Panc1 (cell line): Measurements from ENCODE around the gene NUDT3.

Source experiments
- CTCF ChIP-seq: fragments of 450-650 bp; IDR thresholded peaks from 2 replicates; pipeline ENCODE4 v1.5.1; 2017; ENCODE audit warnings: mild to moderate bottlenecking
- POLR2AphosphoS5 ChIP-seq: IDR thresholded peaks from 2 replicates; pipeline ENCODE4 v1.6.1; 2012; ENCODE audit warnings: mild to moderate bottlenecking, low read depth, low read length, moderate library complexity
- REST ChIP-seq, 2 experiments: IDR thresholded peaks; 2 replicates each; pipeline ENCODE4 v1.6.1; 2011 to 2012; ENCODE audit warnings: low read depth in 2 of 2, control low read depth in 1 of 2, low read length in 1 of 2, mild to moderate bottlenecking in 1 of 2, moderate library complexity in 1 of 2; ENCODE audit not compliant: insufficient read depth in 1 of 2
- SIN3A ChIP-seq: IDR thresholded peaks from 2 replicates; pipeline ENCODE4 v1.6.1; 2012; ENCODE audit warnings: low read depth, mild to moderate bottlenecking, low read length, moderate library complexity, borderline replicate concordance; ENCODE audit not compliant: insufficient read depth
- TCF7L2 ChIP-seq: IDR thresholded peaks from 2 replicates; pipeline ENCODE4 v1.6.1; 2011; ENCODE audit warnings: mild to moderate bottlenecking, low read depth, low read length, inconsistent platforms

- TF ChIP-seq REST (IDR thresholded peaks at IDR 0.05; ENCODE audit: insufficient read depth in 1 of 2, low read depth in 2 of 2, low read length in 1 of 2) (no peak), CTCF (no peak), SIN3A (no peak), POLR2AphosphoS5 (no peak), TCF7L2 (no peak)
Measured at GRCh38 chr6:34374508-34374907, 18.0 kb downstream of the NUDT3 start.
